Stomach (tissue), 4 donors: ENCODE results near the gene TP63.

Source experiments
- EP300 ChIP-seq: sonication (generic); formaldehyde crosslinking; IDR thresholded peaks from one replicate; pipeline ENCODE4 v1.6.1; 2017; ENCODE audit warnings: antibody characterized with exemption
- POLR2A ChIP-seq, 4 donors: fragments of 450-650 bp; IDR thresholded peaks; one replicate each; pipeline ENCODE4 v1.6.1; 2016; ENCODE audit warnings: antibody characterized with exemption in 4 of 4, control low read depth in 2 of 4, mild to moderate bottlenecking in 1 of 4, moderate library complexity in 1 of 4
- TF ChIP-seq, protein P1 (sequence below), 7 experiments: fragments of 450-650 bp in 4 of 7; fragments of 200-600 bp in 3 of 7; sonication (generic) in 3 of 7; IDR thresholded peaks; one replicate each; pipeline ENCODE4 v1.5.1; 2016 to 2019; ENCODE audit warnings: antibody characterized with exemption in 7 of 7, control low read depth in 2 of 7, mild to moderate bottlenecking in 1 of 7

- TF ChIP-seq EP300 (no peak), POLR2A (IDR thresholded peaks at IDR 0.05) (no peak)
- TF ChIP-seq, protein P1, sequence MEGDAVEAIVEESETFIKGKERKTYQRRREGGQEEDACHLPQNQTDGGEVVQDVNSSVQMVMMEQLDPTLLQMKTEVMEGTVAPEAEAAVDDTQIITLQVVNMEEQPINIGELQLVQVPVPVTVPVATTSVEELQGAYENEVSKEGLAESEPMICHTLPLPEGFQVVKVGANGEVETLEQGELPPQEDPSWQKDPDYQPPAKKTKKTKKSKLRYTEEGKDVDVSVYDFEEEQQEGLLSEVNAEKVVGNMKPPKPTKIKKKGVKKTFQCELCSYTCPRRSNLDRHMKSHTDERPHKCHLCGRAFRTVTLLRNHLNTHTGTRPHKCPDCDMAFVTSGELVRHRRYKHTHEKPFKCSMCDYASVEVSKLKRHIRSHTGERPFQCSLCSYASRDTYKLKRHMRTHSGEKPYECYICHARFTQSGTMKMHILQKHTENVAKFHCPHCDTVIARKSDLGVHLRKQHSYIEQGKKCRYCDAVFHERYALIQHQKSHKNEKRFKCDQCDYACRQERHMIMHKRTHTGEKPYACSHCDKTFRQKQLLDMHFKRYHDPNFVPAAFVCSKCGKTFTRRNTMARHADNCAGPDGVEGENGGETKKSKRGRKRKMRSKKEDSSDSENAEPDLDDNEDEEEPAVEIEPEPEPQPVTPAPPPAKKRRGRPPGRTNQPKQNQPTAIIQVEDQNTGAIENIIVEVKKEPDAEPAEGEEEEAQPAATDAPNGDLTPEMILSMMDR (IDR thresholded peaks at IDR 0.05): no peak
Measured at GRCh38 chr3:189735913-189736312, 104.7 kb downstream of the TP63 start.
